ENCODE data around the gene SNX33.
"Not testable (repeated sequence)": the region's sequence is repeated elsewhere in the genome, so short reads cannot be mapped to it uniquely, and the experiment has no call there.

DNA sequence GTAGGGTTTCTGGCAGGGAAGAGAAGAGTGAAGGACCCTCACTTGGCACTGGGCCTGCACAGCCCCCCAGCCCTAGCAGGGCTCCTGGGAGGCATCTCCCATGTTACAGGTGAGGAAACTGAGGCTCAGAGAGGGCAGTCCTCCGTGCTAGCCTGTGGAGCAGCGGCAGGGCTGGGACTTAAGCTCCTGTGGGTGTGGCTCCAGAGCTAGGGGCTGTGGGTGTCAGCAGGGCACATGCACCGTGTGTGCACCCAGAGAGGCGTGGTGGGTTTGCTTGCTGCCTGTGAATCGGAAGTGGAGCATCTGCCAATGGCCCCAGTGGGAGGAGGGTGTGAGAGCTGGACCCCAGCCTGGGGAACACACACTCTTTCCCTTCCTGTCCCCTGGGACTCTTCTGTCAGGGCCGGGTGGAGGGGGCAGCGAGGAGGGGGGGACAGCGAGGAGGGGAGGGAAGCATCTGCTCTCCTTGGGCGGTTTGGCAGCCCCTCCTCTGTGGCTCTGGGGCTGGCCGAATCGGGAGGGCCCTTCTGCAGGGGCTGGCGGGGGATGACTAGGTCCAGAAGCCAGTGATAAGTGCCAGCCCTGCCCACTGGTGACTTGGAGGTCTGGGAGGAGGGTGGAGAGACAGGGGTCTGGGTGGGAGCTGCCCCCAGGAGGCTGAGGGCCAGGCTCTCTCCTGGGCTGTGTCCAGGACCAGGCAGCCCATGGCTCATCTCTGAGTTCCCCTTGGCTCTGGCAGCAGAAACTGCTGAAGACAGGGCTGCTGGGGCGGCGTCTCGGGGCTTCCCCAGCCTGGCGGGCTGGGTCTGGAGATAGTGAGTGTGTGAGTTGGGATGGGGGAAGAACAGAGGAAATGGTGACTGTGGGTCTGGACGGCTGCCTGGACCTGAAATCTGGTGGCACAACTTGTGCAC is 52.5 kb downstream of the SNX33 start:
- not testable (repeated sequence) for TF ChIP-seq EZH2 (IDR thresholded peaks at IDR 0.05); POLR2AphosphoS5 (IDR thresholded peaks at IDR 0.05; ENCODE audit: borderline replicate concordance, low read depth, low read length)

Data from SK-N-MC (cell line).